HG03066 (cell line): Measurements from ENCODE around the gene ZNRF4.

Experiments
- ATAC-seq: cut with Tn5 transposase; IDR thresholded peaks from one replicate; pipeline ENCODE4 v1.9.1; 2021; ENCODE audit warnings: low read depth; ENCODE audit not compliant: unreplicated experiment

The ZNRF4 gene

DNA sequence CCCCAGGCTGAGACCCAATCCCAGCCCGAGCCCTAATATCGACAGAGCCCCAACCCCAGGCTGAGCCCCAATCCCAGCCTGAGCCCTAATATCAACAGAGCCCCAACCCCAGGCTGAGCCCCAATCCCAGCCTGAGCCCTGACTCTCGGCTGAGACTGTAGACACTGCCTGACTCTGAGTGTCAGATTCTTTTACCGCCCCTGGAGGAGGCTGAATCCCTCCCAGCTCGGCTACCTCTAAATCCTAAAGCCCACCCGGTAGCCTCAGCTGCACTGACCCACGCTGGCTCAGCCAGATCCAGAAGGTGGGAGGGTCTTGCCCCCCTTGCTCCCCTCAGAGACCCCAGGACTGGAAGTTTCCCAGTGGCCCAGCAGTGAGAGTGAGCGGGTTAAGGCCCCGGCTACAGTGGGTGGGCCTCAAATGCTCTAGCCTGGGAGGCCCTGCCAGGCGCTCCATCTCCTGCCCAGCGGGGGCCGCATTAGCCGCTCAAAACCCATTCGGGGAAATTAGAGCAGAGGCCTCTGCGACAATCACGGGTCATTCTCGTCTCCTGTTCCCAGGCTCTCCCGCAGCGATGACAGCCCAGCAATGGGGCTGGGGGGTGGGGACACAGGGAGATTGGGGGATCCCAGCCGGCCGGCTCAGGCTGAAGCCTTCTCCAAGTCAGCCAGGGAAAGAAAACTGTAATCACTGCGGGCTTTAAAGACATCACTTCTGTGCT, 43.8 kb downstream of the ZNRF4 start:
- no peak for ATAC-seq

DNA sequence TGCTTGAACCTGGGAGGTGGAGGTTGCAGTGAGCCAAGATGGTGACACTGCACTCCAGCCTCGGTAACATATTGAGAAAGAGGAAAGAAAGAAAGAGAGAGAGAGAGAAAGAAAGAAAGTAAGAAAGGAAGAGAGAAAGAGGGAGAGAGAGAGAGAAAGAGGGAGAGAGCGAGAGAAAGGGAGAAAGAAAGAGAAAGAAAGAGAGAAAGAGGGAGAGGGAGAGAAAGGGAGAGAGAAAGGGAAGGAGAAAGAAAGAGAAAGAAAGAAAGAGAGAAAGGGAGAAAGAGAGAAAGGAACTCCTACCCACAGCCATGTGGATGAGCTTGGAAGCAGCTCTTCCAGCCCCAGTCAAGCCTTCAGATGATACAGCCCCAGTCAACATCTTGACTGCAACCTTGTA, 46.7 kb downstream of the ZNRF4 start:
- ATAC-seq: no peak

DNA sequence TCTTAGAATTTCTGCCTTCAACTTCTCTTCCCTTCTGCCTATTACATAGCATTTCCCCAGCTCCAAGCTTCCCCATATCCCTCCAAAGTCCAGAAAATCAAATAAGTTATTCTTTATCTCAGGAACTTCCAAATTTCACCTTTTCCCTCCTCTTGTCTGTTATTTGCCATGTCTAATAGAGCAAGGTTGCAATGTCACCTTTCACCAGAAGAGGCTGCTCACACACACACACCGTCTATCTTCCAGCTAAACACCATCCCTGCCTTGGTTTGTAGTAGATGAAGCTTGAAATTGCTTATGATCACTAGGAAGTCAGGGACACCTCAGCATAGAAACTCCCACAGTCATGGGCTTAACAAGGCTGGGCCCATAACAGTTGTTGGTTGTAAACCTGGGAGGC, 48.4 kb downstream of the ZNRF4 start:
- no peak for ATAC-seq

DNA sequence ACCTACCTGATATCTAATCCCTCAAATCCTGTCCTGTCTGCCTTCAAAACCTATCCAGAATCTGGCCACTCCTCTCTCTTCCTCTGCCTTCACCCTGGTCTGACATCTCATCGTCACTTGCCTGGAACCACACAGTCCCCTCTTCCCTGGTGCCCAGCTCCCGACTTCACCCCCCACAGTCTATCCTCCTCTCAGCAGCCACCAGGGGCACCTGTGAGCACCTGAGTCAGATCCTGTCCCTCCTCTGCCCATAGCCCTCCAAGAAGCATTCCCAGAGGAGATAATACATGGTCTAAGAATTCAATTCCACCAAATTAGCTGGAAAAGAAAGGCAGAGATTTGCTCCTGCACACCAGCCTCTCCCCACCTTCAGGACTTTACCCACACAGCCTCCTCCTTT, 48.9 kb downstream of the ZNRF4 start:
- no peak for ATAC-seq
